Superior temporal gyrus (tissue), 1 donor: ENCODE data around the gene MAML3.
"Not testable (repeated sequence)": the region's sequence is repeated elsewhere in the genome, so short reads cannot be mapped to it uniquely, and the experiment has no call there.

Source experiments
- DNase-seq: peaks from one replicate; pipeline ENCODE4 v3.0.0-alpha.2; 2016; ENCODE audit errors: extremely low spot score

MAML3 gene

DNA sequence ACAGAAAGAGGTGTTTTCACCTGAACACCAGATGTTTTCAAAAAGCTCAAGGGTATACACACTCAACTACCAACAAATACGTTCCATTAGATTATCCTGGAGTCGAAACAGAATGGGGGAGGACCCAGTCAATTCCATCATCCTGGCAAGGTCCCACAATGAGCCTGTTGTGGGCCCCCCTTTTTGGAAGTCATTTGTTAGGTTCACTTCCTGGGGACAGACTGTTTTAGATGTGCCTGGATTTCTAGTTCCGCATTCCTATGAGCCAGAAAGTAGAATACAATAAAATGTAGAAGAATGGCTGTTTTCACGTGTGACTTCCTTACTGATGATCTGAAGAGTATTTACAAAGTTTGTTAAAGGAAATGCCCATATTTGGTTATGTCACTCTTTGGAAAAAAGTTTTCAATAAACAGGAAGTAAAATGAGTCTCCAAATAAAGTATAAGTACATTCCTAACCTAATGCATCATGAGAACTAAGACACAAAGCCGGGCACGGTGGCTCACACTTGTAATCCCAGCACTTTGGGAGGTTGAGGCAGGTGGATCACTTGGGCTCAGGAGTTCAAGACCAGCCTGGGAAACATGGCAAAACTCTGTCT, 192.5 kb downstream of the MAML3 start:
- no peak for DNase-seq

GRCh38 chr4:139959396-139959795, 194.6 kb downstream of the MAML3 start:
- DNase-seq = no peak

DNA sequence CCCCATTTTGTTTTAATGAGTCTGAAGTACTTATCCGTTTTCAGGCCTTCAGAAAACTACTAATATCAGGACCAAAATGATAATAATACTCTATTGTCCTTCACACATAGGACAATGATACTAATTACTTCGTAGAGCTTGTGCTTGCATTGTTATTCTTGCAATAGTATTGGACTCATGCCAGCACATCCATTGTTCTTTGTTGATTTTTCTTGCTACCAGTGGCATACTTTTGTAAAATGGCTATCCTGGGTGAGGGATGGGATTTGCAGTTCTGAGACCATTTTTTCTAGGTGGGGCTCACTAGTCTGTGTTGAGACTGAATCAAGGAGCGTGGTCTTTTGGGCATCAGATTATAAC, 195.3 kb downstream of the MAML3 start:
- DNase-seq = peak; percentile 94

GRCh38 chr4:139957986-139958738, 195.8 kb downstream of the MAML3 start:
- DNase-seq = no peak

- no peak for DNase-seq
Observed at GRCh38 chr4:139957065-139957464, 196.9 kb downstream of the MAML3 start.

DNA sequence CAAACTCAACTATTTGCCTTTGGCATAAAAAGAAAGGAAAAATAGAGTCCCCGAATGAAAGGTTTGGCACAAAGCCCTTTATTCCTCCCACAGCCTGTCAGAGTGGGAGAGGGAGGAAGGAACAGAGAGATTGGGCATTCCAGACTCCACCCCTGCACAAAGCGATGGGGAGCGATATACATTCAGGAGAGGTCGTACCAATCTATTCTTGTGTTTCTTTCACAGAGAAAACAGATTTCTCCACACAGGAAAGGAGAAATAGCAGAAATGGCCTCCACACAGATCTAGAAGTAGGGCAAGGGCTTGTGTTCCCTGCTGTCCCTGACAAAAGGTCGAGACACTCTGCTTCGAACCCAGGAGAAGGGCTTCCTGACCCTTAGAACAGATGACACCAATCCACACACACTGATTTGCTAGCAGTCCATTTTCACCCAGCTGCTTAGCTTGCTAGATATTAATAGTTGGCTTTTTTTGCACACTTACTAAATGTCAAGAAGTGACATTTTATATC, 197.4 kb downstream of the MAML3 start:
- peak; percentile 62 for DNase-seq

- no peak for DNase-seq
Observed at GRCh38 chr4:139955600-139955999, 198.4 kb downstream of the MAML3 start.

- no peak for DNase-seq
Observed at GRCh38 chr4:139954512-139954911, 199.5 kb downstream of the MAML3 start.

DNA sequence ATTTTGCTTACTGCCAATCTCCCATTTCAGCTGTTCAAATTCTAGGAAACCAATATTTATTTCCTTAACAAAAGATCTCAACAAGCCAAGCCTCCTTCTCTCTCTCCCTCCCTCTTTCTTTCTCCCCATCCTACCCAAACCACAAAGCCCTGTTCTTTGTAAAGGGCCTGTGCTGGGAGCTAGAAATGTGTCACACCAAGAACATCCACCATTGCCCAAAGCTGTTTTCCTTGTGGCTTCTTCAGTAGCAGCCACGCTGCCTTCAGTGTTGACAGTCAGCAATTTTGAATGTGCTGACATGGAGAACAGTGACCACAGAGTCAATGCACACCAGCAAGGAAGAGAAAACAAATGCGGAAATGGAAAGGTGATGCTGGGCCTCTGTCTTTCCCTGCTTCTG, 203.0 kb downstream of the MAML3 start:
- DNase-seq = no peak

DNA sequence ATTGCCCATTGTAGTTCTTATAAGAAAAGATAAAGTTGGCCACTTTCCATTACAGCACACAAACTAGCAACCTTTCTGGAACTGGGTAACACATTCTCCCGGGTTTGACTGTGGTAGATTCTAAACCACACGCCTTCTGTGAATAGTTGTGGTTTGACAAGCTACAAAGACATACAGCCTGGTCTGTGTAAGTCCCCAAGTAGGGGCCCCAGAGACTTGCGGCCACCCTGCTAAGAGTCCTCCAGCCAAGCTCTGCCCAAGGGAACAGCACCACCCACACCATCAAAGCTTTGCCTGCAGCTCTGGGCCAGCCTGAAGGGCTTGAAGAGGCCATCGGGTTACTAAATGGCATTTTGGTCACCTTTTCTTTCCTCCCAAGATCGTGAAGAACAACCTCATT, 203.4 kb downstream of the MAML3 start:
- DNase-seq = no peak

- not testable (repeated sequence) for DNase-seq
Observed at GRCh38 chr4:139944916-139945315, 209.1 kb downstream of the MAML3 start.

DNA sequence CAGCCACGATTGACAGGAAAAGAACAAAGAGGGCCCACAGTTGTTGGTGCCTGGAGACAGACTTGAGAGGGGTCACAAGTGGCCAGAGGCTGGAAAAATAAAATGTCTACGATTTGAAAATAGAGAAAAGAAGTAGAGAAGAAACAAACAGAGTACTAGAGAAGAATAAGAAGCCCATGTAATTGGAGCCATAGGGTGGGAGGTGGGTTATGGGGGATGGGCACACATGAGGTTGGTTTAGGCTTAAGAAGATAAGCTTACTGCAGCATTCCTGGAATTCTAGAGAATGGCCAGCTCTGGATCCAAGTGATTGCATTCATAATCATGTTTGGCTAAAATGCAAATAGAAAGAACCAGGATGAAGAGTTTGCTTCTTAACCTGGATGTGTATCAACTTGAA, 210.7 kb downstream of the MAML3 start:
- DNase-seq = no peak

GRCh38 chr4:139942241-139942640, 211.7 kb downstream of the MAML3 start:
- DNase-seq = no peak

DNA sequence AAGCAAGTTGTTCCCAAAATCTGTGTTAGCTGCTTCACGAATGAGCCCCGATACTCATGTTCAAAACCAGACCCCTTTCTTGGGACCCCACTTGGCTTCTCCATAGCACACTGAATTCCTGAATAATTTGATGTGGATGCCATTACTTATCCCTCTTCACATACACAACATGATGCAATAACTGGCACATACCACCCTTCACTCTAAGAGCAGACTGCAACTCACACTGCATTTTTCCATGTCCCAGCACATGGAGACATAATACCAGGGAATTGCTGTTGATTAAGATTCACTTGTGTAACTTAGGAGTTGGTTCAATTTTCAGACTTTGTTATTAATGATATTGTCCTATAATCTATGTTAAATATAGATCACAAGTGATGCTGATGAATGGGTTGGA, 213.4 kb downstream of the MAML3 start:
- no peak for DNase-seq

DNA sequence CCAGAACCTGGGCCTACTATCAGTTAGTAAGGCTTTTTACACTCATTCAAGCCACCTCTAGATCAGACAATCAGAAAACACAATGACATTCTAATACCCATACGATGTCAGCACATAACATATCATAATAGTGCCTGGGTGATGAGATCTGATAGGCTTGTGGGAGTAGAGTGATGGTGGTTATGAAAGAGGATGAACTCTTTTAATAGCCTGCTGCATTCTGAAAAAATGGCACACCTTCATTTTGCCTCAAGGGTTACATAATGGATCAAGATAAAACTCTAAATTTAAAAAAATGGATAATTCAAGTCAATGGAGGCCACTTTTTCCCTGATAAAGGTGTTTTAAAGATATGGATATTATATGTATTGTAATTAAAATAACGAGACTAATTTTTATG, 215.6 kb downstream of the MAML3 start:
- DNase-seq = no peak

- no peak for DNase-seq
Observed at GRCh38 chr4:139935911-139936310, 218.1 kb downstream of the MAML3 start.

DNA sequence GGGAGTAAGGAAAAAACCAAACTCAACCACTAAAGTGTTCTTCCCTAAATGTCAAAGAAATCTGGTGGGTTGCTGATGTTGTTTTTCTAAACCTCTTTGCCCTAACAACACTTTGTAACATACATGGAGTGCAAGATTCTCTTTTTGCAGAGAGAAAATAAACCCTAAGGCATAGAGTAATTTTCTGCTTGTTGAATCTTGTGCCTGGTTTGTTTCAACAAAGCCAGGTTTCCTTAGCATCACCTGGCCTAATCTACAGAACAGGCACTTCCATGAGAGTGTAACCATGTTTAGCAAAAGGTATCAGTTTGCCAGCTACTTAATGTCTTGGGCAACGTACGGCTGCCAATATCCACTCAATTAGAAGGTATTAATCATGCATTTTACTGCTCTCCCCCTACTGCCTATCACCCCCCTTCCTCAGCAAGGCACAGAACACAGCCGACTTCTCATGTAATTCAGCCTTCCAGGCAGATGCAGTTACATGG, 219.2 kb downstream of the MAML3 start:
- no peak for DNase-seq

DNA sequence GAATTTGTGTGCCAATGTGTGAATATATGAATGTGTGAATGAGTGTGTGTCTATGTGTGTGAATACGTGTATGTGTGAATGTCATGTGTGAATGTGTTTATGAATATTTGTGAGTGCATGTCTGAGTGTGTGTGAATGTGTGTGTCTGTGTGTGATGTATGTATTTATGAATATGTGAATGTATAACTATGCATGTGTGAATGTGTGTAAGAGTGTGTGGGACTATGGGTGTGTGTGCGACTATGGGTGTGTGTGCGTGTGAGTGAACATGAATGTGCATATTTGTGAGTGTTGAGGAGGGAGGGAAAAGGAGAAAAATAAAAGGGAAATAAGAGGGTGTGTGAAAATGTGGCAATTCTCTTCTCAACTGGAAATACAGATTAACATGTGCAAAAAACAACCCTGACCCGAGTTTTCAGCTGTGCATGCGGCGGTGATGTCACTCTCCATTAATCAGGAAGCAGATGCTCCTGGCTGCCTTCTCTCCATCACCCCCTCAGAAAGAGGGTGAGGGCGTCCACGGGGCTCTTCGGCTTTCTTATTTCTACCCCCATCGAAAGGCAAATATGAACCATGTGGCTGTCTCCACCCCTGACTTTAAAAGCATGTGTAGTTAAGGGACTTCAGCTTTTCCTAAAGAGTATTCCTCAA, 219.8 kb downstream of the MAML3 start:
- DNase-seq = no peak

DNA sequence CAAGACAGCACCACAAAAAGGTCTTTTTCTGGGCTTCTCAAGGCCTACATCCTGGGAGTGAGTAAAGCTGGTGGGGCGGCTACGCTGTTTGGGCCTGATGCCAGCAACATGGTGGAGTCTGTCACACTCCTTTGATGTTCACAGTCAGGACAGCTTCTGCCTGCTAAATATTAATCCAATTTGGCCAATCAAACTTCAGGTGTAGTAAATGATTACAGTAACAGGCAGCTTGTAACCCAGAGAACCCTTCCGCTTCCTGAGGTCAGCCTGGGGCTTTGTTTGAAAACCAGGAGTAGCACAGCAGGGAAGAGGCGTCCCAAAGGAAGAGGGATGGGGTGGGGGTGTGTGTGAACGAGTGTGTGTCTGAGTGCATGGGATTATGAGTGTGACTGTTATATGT, 220.4 kb downstream of the MAML3 start:
- no peak for DNase-seq

- DNase-seq = no peak
Observed at GRCh38 chr4:139933104-139933503, 220.9 kb downstream of the MAML3 start.

DNA sequence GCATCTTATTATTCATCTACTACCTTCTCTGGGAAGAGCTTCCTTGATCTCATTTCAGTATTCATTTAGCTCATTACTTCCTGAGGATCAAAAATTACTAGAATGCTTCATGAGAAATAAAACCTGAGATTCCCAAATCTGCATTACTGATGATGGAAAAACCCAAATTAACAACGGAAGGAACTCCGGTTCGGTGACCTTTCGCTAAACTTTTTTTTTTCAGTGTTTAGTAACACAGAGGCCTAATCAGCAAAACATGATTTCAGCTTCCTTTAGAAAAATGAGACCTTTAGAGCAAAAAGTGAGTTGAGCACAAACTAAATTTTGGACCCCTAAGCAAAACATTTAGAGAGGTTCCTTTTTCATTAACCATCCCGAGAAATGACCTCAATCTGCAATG, 229.2 kb downstream of the MAML3 start:
- no peak for DNase-seq

DNA sequence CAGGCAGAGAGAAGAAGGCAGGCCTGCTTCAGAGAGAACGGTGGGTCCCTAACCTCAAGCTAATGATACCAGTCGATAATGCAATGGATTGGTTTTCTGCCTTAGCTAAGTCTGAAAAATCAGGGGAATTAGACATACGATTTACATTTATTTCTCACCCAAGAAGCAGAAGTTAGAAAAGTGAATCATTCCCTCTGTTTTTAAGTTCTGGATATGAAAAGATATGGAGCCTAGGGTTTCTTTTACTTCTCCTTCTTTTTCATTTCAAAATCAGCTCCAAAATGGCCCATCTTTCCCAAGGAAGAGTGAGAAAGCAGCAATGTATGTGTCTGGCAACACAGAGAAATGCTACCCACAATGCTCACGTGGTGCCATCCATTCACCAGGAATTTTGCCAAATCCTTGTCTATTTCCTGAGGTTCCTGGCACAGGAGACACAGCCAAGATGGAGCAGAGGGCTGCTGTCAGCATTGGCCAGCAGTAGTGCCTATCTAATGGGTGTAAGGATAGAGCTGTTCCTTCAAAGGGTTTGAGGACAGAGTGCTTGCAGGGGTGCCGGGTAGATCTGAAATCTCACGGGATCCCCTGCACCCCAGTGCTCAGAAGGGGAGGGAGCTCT, 231.5 kb downstream of the MAML3 start:
- peak; percentile 71 for DNase-seq
